GM21360 (cell line): ENCODE results near the gene TNRC6C.
A peak's percentile ranks its signal among the peaks of the same experiment; 100 is the strongest.

Experiments
- ATAC-seq: cut with Tn5 transposase; IDR thresholded peaks from one replicate; pipeline ENCODE4 v1.9.1; 2021; ENCODE audit warnings: mild to moderate bottlenecking, moderate library complexity; ENCODE audit not compliant: unreplicated experiment

The TNRC6C gene

DNA sequence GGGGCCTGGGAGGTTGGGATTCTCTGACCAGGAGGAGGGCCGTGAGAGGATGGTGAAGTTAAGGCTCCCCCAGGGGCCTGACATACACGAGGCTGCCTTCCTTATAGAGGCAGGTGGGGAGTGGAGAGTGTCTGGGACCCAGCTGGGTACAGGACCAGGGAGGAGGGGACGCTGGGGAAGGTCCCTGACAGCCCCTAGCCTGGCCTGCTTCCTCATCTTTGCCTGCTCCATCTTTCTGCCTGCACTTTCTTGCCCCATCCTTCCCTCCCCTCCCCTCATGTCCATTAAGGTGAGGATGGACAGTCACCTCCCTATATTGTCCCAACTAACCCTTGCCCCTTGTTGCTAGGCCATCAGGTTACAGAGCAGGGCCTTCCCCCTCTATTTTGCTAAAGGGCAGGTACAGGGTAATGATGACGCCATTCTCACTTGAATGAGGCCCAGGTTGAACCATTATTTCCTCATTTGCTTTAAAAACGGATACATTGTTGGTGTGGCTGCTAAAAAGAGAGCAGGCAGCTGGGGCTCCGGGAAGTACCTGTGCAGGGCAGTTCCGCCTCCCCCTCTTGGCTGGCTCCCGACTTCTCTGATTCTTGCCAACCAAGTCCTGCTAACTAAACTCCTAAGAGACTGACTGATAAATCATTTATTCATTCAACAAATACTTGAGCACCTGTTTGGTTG is 189.0 kb downstream of the TNRC6C start:
- no peak for ATAC-seq

DNA sequence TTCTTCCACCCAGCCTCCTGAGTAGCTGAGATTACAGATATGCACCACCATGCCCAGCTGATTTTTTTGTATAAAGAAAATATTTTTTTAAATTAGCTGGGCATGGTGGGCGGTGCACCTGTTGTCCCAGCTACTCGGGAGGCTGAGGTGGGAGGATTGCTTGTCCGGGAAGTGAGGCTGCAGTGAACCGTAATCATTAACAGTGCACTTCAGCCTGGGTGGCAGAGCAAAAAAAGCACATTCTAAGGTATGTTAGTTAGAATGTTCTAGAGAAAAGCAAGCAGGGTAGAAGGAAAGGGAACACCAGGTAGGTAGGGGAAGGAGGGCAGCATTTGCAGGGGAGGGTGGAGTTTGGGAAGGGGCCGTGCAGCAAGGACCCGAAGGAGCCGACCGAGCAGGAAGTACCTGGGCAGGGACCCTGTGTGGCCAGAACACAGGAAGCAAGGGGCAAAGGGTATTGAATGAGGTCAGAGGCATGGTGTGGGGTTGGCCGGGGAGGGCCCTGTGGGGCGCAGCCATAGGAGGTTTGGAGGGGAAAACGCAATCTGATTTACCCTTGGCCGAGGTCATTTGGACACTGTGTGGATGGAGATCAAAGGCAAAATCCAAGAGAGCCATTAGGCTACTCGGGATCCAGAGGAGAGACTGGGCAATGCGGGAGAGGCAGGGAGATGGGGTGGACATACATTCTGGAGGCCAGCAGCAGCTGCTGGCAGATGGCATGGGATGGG is 189.9 kb downstream of the TNRC6C start:
- no peak for ATAC-seq

DNA sequence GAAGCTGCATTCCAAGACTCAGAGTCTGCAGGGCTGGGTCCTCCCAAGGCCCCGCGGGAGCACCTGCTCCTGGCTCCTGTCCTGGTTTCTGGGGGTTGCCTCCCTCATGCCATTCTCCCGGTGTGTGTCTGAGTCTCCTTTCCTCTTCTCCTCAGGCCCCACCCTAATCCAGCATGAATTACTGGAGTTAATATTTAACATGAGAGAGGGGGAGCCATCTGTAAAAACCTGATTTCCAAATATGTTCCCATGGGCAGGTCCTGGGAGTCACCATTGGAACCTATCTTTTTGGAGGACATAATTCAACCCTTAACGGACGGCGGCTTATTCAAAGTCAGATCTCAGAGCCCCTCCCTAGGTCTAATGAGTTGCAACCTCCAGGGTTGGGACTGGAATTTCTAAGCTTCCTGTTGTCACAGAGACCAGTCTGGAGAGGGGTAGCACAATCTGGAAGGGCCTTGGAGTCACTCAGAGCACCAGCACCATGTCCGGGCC is 193.1 kb downstream of the TNRC6C start:
- ATAC-seq, result no peak

DNA sequence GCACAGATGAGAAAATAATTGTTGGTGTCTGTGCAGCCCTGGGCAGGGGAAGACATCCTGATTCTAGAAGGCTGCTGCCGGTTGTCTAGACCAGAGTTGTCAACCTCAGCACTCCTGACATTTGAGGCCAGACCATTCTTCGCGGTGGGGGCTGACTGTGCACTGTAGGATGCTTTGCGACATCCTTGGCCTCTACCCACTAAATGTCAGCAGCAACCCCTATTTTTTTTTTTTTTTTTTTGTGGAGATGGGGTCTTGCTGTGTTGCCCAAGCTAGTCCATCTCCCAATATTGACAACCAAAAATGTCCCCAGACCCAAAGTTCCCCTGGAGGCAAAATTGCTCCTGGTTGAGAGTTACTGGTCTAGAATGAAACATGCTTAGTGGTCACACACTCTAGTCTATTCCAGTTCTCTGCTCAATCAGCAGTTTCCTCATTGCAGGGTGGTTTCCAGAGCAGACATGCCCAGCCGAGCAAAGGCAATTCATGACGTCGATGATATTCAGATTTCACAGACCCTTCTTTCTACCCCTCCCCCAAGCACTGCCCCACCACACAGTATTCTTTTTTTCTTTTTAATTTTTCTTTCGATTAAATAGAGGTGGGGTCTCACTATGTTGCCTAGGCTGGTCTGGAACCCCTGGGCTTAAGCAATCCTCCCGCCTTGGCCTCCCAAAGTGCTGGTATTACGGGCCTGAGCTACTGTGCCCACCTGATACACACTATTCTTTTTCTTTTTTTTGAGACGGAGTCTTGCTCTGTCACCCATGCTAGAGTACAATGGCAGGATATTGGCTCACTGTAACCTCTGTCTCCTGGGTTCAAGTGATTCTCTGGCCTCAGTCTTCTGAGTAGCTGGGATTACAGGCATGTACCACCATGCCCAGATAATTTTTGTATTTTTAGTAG is 196.7 kb downstream of the TNRC6C start:
- peak; percentile 39 for ATAC-seq
